Stimulated activated CD4-positive, alpha-beta T cell treated with anti-CD3 and anti-CD28 coated beads, TNF-alpha, amount 100 ng/mL, for 24 hours (primary cell): ENCODE results near the gene VWF.

Experiments used
- DNase-seq, 3 experiments: peaks; one replicate each; pipeline ENCODE4 v3.0.0-alpha.2; 2020; ENCODE audit warnings: low read depth in 3 of 3

The VWF gene

DNA sequence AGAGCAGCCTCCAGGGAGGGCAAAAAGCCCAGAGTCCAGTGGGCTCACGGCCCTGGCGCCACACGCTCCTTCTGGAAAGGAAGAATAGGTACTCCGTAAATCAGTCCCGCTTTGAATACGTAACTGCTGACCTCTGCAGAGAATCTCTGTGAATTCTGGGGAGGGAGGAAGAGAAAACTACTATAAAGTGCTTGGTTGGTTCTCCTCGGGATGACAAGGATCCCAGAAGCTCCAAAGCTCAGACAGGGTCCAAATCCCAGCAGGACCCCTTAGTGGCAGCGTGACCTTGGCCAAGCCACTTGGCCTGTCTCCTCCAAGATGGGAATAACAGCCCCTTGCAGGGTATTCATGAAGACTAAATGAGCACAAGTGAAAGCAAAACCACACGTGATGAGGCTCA lies 211.1 kb downstream of the VWF start:
- no peak for DNase-seq

GRCh38 chr12:5912437-5913334 lies 211.8 kb downstream of the VWF start:
- DNase-seq = no peak

DNA sequence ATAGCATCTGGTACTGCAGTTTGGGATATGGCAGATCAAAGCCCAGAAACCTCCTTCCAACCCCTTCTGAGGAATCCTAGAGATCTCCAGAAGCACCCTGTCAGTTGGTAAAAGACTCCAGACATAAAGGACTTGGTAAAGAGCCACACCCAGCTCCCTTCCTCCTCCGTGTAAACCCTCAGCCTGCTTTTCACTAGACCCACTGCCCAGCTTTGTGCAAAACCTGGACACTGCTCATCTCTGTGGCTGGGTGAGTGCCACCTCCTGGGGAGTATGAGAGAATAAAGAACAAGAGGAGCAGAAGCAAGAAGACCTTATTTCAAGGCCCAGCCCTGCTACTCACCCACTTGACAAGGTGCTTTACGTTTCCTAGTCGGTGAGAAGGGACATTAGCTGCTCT lies 212.5 kb downstream of the VWF start:
- no peak for DNase-seq

GRCh38 chr12:5910790-5911548 lies 213.5 kb downstream of the VWF start:
- DNase-seq = no peak

DNA sequence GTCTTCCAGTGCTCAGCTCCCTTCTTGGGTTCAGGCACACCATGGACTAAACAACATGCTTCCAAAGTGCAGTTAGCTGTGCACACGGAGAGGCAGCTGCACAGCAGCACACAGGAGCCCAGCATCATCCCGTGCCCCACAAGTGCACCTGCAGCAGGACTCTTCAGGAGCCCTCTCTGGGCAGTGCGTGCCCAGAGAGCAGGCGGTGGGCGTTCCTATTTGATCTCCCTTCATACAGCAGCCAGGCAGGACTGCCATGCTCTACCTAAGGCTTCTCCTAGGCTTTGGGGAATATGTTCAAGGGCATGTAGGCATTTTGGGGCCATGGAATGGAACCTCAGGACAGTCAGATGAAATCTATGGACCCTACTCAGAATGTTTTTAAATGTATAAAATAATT lies 214.9 kb downstream of the VWF start:
- DNase-seq = no peak

DNA sequence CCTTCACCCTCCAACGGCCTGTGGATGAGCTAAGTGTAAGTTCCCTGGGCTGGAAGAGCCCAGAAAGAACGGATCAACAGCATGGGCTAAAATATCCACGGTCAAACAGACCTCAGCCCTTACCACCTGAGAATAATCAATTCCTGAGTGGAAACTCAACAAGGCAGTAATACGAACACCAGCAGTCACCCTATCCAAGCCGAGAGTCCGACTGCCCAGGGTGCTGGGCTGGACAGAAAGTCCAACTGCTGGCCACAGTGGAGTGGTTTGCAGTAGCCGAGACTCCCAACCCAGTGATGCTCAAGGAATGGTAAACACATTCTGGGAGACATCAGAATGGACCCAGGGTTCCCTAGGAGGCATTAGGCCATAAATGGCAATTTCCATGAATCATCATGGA lies 216.2 kb downstream of the VWF start:
- no peak for DNase-seq

DNA sequence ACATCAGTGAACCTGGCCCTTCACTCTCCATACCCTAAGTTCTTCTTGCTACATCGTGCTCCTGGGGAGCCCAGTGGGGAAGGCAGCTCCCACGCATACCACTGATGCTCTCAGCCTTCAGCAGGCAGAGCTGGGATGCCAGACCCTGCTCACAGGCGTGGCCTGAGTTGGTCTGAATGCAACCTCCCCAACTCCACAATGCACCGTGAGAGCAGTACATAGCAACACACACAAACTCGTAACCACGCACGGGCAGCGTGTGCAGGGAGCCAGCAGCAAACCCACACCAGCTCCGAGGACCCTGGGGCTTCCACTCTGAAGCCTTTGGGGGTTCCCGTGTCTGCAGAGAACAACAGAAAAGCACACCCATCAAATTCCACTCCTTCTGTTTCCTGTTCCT lies 216.7 kb downstream of the VWF start:
- DNase-seq = no peak

GRCh38 chr12:5905757-5906156 lies 218.7 kb downstream of the VWF start:
- no peak for DNase-seq

DNA sequence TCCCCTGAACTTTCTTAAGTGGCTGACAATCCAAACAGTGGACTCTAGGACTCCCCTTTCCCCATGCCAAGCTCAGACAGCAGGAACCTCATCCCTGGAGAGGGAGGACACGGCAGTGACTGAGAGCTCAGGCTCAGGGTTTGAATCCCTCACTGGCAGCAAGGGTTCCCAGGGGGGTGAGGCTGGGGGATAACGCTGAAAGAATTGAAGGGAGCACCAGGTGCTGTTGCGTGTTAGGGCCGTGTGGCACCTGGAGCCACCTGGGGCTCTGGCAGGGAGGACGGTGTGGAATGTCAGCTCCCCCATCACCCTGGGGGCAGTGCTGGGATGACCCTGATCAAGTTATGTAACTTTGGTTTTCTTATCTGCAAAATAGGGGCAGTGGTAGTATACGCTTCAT lies 219.5 kb downstream of the VWF start:
- DNase-seq = no peak

DNA sequence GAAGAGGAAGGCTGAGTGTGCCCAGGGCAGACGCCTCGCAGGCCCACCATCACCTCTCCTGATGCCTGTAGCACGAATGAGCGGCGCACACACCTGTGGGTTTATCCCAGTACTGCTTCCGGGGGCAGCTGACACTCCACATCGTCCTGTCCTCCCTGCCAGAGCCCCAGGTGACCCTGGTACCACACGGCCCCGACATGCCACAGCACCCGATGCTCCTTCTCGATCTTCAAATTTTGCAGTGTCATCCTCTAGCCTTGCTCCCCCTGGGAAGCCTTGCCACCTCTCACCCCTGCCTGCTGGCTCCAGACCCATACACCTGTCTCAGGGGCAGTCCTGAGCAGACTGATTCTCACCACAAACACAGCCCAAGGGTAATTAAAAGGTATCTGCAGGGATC lies 220.0 kb downstream of the VWF start:
- DNase-seq = no peak

GRCh38 chr12:5902736-5903135 lies 221.7 kb downstream of the VWF start:
- DNase-seq = no peak

- DNase-seq = no peak
Measured at GRCh38 chr12:5901416-5901815, 223.1 kb downstream of the VWF start.

DNA sequence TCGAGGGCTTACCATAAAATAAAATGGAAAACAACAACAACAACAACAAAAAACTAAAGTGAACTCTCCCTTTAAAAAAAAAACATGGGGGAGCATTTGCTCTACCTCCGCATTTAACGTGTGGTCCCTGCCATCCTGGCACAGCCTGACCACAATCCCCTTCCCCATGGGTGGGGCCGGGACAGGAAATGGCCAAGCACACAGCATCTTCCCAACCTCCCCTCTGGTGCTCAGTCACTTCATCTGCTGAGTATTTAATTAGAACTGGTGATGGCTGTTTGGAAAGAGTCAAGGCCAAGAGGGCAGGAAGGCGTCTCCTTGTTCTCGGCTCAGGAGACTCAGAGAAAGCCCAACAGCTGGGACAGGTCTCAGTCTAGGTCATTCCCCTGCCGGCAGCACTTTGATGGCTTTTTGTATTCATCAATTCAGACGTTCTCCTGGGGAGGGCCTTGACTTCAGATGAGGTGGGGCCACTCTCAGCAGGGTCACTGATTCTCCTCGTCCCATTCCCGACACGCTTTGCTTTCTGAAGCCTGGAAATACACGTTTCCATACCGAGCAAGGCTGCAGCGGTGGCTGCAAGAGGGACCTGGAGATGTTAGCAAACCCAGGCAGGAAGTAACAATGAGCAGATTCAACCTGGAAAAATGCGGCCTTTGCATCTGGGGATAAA lies 223.8 kb downstream of the VWF start:
- DNase-seq = no peak

- no peak for DNase-seq
Measured at GRCh38 chr12:5900076-5900475, 224.4 kb downstream of the VWF start.

GRCh38 chr12:5899675-5900074 lies 224.8 kb downstream of the VWF start:
- no peak for DNase-seq

DNA sequence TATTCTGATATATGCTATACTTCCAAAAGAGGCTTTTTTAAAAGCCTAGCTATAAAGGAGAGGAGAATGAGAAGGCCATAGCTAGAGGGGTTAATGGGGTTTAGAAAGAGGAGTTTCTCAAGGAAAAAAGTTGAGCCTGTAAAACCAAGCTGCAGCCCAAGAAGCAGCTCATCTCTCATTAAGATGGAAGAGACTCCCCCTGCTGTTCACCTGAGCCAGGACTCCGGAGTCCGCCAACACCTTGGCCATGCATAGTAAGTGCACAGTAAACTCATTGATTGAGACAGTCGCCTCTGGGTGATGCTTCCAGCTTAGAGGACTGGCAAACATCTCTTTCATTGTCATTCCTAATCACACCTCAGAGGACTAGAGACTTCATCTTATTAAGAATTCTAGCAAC lies 225.6 kb downstream of the VWF start:
- no peak for DNase-seq
